CD4-positive, alpha-beta T cell treated with Interleukin-6 at 100 ng/mL for 8 hours (primary cell): ENCODE results near the gene PCID2.
A peak's percentile ranks its signal among the peaks of the same experiment; 100 is the strongest.

Source experiments
- DNase-seq: peaks from one replicate; pipeline ENCODE4 v3.0.0-alpha.2; 2020; ENCODE audit warnings: mixed read lengths, low spot score

The PCID2 gene

GRCh38 chr13:113148940-113149503 lies 59.4 kb downstream of the PCID2 start:
- DNase-seq, result no peak

GRCh38 chr13:113148407-113148806 lies 60.1 kb downstream of the PCID2 start:
- no peak for DNase-seq

- DNase-seq, result no peak
Observed at GRCh38 chr13:113147206-113147605, 61.3 kb downstream of the PCID2 start.

DNA sequence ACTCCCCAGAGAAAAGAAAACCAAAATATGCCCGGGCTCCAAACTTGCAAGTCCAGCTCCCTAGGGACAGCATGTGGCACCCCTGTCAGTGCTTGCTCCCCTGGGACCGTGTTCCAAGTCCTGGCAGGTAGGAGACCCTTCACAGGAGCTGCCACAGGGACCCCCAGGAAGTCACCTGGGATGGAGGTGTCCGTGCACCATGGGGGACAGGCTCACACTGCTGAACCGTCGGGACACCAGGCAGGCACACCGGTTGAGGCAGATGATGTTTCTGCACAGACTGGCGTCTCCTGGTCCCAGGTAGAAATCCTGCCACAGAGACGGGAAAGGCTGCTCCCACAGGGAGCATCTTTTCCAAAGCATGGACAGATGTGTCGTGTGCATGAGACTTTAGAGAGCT lies 61.7 kb downstream of the PCID2 start:
- no peak for DNase-seq

DNA sequence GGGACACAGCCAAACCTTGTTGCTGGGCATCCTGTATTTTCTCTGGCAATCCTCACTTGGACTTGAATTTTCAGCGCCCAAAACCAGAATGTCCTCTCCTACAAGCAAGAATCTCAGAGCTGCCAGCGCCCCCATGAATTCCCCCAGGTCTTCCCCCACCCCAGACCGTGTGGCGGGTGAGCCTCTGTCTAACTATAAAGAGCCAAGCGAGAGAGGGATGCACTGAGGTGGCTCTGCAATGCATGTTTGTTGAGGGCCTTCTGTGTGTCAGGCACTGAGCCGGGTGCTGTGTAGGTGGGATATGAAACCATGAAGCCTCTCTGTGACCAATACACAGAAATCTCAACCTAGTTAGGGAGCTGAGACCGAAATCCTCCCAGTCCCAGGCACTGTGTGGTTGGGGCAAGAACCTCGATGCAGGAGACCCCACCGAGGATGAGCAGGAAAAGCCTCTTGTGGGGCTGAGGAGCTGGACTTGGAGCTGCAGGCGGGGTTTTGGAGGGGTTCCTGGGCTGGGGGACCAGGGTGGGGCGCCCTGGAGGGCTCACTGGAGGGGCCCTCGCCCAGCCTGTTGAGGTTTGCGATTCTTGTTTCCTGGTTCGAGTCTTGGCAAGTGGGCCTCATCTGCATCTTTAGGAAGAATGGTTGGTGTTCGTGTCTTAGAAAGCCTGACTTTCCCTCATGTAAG lies 62.4 kb downstream of the PCID2 start:
- no peak for DNase-seq

DNA sequence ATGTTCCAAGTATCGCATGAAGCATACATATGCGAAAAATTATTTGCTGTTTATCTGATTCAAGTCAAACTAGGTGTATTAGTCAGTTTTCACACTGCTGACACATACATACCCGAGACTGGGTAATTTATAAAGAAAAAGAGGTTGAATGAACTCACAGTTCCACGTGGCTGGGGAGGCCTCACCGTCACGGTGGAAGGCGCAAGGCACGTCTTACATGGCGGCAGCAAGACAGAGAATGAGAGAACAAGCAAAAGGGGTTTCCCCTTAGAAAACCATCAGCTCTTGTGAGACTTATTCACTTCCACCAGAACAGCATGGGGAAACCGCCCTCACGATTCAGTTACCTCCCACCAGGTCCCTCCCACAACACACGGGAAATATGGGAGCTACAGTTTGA lies 63.0 kb downstream of the PCID2 start:
- no peak for DNase-seq

DNA sequence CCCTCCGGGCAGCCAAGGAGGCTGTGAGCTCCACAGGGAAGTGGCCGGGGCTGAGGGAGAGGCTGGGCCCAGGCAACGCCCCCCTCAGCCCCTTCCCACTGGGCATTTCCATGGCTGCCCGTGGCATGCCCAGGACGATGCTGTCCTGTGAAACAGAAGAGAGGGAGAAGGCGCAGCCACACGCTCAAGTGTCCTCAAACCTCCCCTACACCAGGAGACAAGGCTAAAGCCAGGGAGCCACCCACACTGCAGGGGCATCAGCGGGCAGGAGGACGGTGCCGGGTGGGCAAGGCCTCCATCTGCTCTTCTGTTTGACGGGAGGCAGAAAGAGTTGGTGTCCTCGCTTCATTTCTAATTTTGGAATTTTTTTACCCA lies 64.2 kb downstream of the PCID2 start:
- DNase-seq, result no peak

GRCh38 chr13:113143466-113144254 lies 64.8 kb downstream of the PCID2 start:
- DNase-seq, result no peak

GRCh38 chr13:113142876-113143275 lies 65.6 kb downstream of the PCID2 start:
- DNase-seq, result no peak

GRCh38 chr13:113141601-113141970 lies 66.9 kb downstream of the PCID2 start:
- DNase-seq, result no peak

- DNase-seq, result no peak
Observed at GRCh38 chr13:113140677-113141600, 67.5 kb downstream of the PCID2 start.

GRCh38 chr13:113139577-113139976 lies 68.9 kb downstream of the PCID2 start:
- DNase-seq, result no peak

DNA sequence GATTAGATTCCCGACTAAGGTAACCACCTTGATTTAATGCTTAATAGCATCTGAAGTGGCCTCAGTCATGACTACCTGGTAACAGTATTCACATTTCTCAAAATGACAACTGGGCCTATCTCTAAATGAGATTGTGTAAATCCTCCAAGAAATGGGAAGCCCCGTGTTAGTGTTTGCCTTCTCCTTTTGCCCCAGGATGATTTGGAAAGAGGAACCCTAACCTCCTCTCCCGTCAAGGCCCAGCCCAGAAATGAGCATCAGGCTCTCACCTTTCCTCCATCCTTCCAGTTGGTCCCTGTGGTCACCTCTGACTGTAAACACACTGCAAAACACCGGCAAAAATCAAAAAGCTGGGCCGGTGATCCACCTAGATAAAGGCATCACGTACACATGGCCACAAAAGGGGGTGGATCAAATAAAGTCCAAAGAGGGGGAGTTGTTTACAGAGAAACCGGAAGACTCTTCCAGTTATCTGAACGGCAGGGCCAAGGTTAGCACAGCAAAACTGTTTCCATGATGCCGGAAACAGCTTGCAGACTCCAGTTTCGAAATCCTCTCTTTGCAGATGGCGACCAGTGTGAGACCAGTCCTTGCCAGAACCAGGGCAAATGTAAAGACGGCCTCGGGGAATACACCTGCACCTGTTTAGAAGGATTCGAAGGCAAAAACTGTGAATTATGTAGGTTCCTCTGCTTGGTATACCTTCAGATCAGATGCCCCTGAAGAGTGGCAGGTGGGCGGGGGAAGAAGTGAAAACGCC lies 69.5 kb downstream of the PCID2 start:
- DNase-seq, result no peak

GRCh38 chr13:113137691-113138298 lies 70.7 kb downstream of the PCID2 start:
- no peak for DNase-seq

GRCh38 chr13:113135281-113135760 lies 73.1 kb downstream of the PCID2 start:
- no peak for DNase-seq

- peak; percentile 28 for DNase-seq
Observed at GRCh38 chr13:113129921-113130750, 78.3 kb downstream of the PCID2 start.

GRCh38 chr13:113129480-113129879 lies 79.0 kb downstream of the PCID2 start:
- DNase-seq, result no peak
